PC-3 (cell line): ENCODE data around the gene ZC3H12C.

Source experiments
- EZH2 ChIP-seq: fragments of 300-600 bp; sonication (generic); IDR thresholded peaks from one replicate; pipeline ENCODE4 v1.6.1; 2017; ENCODE audit warnings: antibody characterized with exemption, mild to moderate bottlenecking, low read length; ENCODE audit not compliant: unreplicated experiment
- EZH2phosphoT487 ChIP-seq: fragments of 300-600 bp; sonication (generic); IDR thresholded peaks from 2 replicates; pipeline ENCODE4 v1.6.1; 2018; ENCODE audit warnings: mild to moderate bottlenecking, antibody characterized with exemption, low read length, borderline replicate concordance
- TF ChIP-seq, protein P1 (sequence below): fragments of 300-600 bp; sonication (generic); conservative IDR thresholded peaks from 2 replicates; pipeline ENCODE4 v1.5.1; 2017; ENCODE audit warnings: antibody characterized with exemption, low read depth, mild to moderate bottlenecking, low read length

DNA sequence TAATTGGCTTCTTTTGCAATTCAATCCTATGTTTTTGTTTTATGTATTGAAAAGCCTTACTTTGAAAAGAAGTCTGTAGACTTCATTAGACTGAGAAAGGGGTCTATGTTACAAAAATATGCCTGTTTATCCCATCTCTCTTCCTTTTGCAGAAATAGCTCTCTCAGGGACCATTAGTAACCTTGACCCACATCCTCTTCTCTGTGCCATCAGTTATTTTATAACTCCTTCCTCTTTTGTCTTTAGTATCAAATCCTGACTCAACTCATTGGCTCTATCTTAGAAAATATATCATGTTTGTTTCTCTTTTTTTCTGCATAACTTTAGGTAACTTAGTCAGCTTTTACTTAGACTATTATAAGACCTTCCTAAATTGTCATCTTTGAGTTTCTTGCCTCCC lies 20.3 kb downstream of the ZC3H12C start:
- TF ChIP-seq, protein P1, sequence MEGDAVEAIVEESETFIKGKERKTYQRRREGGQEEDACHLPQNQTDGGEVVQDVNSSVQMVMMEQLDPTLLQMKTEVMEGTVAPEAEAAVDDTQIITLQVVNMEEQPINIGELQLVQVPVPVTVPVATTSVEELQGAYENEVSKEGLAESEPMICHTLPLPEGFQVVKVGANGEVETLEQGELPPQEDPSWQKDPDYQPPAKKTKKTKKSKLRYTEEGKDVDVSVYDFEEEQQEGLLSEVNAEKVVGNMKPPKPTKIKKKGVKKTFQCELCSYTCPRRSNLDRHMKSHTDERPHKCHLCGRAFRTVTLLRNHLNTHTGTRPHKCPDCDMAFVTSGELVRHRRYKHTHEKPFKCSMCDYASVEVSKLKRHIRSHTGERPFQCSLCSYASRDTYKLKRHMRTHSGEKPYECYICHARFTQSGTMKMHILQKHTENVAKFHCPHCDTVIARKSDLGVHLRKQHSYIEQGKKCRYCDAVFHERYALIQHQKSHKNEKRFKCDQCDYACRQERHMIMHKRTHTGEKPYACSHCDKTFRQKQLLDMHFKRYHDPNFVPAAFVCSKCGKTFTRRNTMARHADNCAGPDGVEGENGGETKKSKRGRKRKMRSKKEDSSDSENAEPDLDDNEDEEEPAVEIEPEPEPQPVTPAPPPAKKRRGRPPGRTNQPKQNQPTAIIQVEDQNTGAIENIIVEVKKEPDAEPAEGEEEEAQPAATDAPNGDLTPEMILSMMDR: no peak
- no peak for TF ChIP-seq EZH2
- TF ChIP-seq EZH2phosphoT487: no peak
